K562 (cell line): ENCODE results near the gene MPC1. TPM values are rescaled to one million over a fixed set of nuclear protein-coding genes. Genes with fewer than 3 reads are reported as not detected.

ENCODE experiments used
- BRD9 ChIP-seq: fragments of 450-650 bp; IDR thresholded peaks from 2 replicates; pipeline ENCODE4 v1.6.1; 2018; ENCODE audit warnings: low read depth; ENCODE audit not compliant: partially characterized antibody
- FIP1L1 ChIP-seq: fragments of 200-400 bp; formaldehyde crosslinking; IDR thresholded peaks from 2 replicates; pipeline ENCODE4 v1.6.1; 2018; ENCODE audit warnings: mild to moderate bottlenecking, low read depth, low read length; ENCODE audit not compliant: poor library complexity, severe bottlenecking
- NCOA1 ChIP-seq: fragments of 450-650 bp; IDR thresholded peaks from 2 replicates; pipeline ENCODE4 v1.6.1; 2016; ENCODE audit warnings: low read depth
- PHB2 ChIP-seq: fragments of 450-650 bp; IDR thresholded peaks from 2 replicates; pipeline ENCODE4 v1.6.1; 2017; ENCODE audit warnings: low read depth
- ZNF668 ChIP-seq: fragments of 250-450 bp; sonication (Bioruptor Pico); IDR thresholded peaks from 2 replicates; pipeline ENCODE4 v1.8.0; 2022; ENCODE audit warnings: mild to moderate bottlenecking, inconsistent platforms
- polyA plus RNA-seq, 8 experiments: library from polyadenylated mRNA; depleted of rRNA in 4 of 8; stranded (reverse) in 5 of 8; unstranded in 3 of 8; fragments of >200 nt; fragmentation: Nextera tagmentation in 2 of 8; fragmentation: Illumina TruSeq in 1 of 8; extraction: Ambion mirVana in 2 of 8; extraction: Trizol in 1 of 8; gene quantifications; 2 replicates each; pipeline versions ENCODE4 v1.2.1 to v1.2.3, GENCODE V29; 2011 to 2014; ENCODE audit warnings: inconsistent platforms in 1 of 8, missing spikeins in 1 of 8
- total RNA-seq, 7 experiments: library from RNA; depleted of rRNA in 6 of 7; stranded (reverse); fragments of >200 nt in 6 of 7; fragmentation: Illumina TruSeq in 2 of 7; extraction: Trizol in 2 of 7; gene quantifications; 2 replicates each; pipeline versions ENCODE4 v1.2.1 to v1.2.3, GENCODE V29; 2011 to 2021; ENCODE audit warnings: low replicate concordance in 1 of 7
- TF ChIP-seq, protein P1 (sequence below): sonication (generic); formaldehyde crosslinking; IDR thresholded peaks from 2 replicates; pipeline ENCODE4 v1.8.1; 2023; ENCODE audit warnings: missing genetic modification reagents, mild to moderate bottlenecking, borderline replicate concordance

MPC1 gene
- total and polyA plus RNA-seq, 9 of the 15 experiments (the other 6 are each of a cell fraction or from before 2014, with no cell fraction given) = 78.6 to 185 (median 138) TPM

DNA sequence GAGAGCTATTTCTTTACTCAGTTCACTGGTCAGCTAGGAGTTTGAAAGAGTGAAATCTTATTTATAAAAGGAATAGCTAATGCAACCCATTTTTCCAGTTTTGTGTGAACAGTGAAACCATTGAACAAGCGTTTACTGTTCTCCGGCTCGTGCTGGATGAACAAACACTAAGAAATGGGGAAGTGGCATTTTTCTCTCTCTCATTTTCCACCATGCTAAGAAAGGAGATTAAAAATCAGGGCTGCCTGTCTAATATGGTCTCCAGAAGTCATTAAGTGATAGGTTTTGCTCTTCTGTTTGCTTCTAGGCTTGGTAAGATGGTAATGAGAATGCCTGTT, 39.6 kb downstream of the MPC1 start (continued):
- TF ChIP-seq, protein P1, sequence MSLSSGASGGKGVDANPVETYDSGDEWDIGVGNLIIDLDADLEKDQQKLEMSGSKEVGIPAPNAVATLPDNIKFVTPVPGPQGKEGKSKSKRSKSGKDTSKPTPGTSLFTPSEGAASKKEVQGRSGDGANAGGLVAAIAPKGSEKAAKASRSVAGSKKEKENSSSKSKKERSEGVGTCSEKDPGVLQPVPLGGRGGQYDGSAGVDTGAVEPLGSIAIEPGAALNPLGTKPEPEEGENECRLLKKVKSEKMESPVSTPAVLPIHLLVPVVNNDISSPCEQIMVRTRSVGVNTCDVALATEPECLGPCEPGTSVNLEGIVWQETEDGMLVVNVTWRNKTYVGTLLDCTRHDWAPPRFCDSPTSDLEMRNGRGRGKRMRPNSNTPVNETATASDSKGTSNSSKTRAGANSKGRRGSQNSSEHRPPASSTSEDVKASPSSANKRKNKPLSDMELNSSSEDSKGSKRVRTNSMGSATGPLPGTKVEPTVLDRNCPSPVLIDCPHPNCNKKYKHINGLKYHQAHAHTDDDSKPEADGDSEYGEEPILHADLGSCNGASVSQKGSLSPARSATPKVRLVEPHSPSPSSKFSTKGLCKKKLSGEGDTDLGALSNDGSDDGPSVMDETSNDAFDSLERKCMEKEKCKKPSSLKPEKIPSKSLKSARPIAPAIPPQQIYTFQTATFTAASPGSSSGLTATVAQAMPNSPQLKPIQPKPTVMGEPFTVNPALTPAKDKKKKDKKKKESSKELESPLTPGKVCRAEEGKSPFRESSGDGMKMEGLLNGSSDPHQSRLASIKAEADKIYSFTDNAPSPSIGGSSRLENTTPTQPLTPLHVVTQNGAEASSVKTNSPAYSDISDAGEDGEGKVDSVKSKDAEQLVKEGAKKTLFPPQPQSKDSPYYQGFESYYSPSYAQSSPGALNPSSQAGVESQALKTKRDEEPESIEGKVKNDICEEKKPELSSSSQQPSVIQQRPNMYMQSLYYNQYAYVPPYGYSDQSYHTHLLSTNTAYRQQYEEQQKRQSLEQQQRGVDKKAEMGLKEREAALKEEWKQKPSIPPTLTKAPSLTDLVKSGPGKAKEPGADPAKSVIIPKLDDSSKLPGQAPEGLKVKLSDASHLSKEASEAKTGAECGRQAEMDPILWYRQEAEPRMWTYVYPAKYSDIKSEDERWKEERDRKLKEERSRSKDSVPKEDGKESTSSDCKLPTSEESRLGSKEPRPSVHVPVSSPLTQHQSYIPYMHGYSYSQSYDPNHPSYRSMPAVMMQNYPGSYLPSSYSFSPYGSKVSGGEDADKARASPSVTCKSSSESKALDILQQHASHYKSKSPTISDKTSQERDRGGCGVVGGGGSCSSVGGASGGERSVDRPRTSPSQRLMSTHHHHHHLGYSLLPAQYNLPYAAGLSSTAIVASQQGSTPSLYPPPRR = no peak
- TF ChIP-seq ZNF668 (CRISPR knock-in tag) = no peak
- no peak for TF ChIP-seq BRD9
- TF ChIP-seq PHB2 = no peak
- TF ChIP-seq NCOA1 = no peak
- no peak for TF ChIP-seq FIP1L1
